Activated T-cell treated with anti-CD3 and anti-CD28 coated beads, Interleukin-2, amount 50 U/mL, for 1 hour (primary cell): ENCODE measurements around the gene C16orf95.

ENCODE experiments used
- DNase-seq: peaks from one replicate; pipeline ENCODE4 v3.0.0-alpha.2; 2020

C16orf95 gene

GRCh38 chr16:87330646-87331045, 13.5 kb upstream of the C16orf95 start:
- DNase-seq: no peak

GRCh38 chr16:87330257-87330624, 13.0 kb upstream of the C16orf95 start:
- DNase-seq: no peak

- DNase-seq: no peak
These were observed 12.5 kb upstream of the C16orf95 start for GRCh38 chr16:87329436-87330256.

- no peak for DNase-seq
These were observed 11.7 kb upstream of the C16orf95 start for GRCh38 chr16:87328846-87329245.

- no peak for DNase-seq
These were observed 10.8 kb upstream of the C16orf95 start for GRCh38 chr16:87327798-87328495.

GRCh38 chr16:87326151-87326571, 9.0 kb upstream of the C16orf95 start:
- no peak for DNase-seq

GRCh38 chr16:87325423-87325858, 8.2 kb upstream of the C16orf95 start:
- DNase-seq: no peak

- DNase-seq: peak; percentile 60
These were observed 7.5 kb upstream of the C16orf95 start for GRCh38 chr16:87324411-87325275.

- no peak for DNase-seq
These were observed 6.7 kb upstream of the C16orf95 start for GRCh38 chr16:87323727-87324410.

GRCh38 chr16:87322833-87323726, 5.9 kb upstream of the C16orf95 start:
- DNase-seq: no peak

- DNase-seq: no peak
These were observed 5.2 kb upstream of the C16orf95 start for GRCh38 chr16:87322360-87322759.

- no peak for DNase-seq
These were observed 4.3 kb upstream of the C16orf95 start for GRCh38 chr16:87321336-87322107.

GRCh38 chr16:87320510-87321227, 3.5 kb upstream of the C16orf95 start:
- DNase-seq: no peak

GRCh38 chr16:87319997-87320491, 2.9 kb upstream of the C16orf95 start:
- no peak for DNase-seq

GRCh38 chr16:87319011-87319410, 1.8 kb upstream of the C16orf95 start:
- no peak for DNase-seq

GRCh38 chr16:87317750-87318644, 805 bp upstream of the C16orf95 start:
- DNase-seq: no peak

- DNase-seq: no peak
These were observed 706 bp downstream of the C16orf95 start for GRCh38 chr16:87316450-87316922.

GRCh38 chr16:87314990-87315420, 2.2 kb downstream of the C16orf95 start:
- DNase-seq: no peak

- no peak for DNase-seq
These were observed 5.2 kb downstream of the C16orf95 start for GRCh38 chr16:87312008-87312407.
